ENCODE measurements around the gene NRL. TPM values are rescaled to one million over a fixed set of nuclear protein-coding genes. Genes with fewer than 3 reads are reported as not detected.

NRL gene
- total RNA-seq, 4 donors from 2014 or later: 1.0 to 3.0 (median 1.1) TPM; not detected in 1

GRCh38 chr14:24147761-24148428 lies 33.1 kb upstream of the NRL start:
- no peak for TF ChIP-seq CTCF (IDR thresholded peaks at IDR 0.05; ENCODE audit: low read depth)

DNA sequence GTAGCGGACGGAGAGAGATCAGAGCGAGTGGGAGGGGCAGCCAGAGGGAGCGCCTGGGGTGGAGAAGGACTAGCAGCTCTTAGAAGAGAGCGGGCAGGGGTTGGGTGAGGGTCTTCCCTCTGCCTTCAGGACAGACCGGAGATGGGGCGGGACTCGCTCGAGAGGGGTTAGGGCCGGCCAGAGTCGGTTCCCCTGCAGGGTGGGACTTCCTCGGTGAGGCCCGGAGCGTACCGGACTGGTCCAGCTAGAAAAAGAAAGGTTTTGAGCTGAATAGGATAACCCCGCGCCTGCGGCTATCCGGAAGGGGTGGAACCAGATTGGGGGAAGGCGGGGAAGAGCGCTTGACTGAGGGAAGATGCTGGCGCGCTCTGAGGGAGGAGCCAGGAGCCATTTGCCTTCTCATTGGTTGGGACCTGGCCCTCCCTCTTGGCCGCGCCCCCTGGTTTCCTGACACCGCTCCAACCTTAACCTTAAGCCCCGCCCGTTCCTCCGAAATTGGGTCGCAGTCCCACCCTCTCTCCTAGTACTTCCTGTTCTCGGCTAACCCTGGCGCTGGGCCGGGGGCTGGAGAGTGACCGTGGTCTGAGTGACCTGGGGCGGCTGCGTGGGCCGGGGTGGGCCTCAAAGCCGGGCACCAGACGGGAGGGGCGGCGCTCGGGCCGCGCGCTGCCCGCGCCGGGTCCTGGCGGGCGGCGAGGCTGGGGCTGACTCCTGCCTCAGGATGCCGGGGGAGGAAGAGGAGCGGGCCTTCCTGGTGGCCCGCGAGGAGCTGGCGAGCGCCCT lies 32.4 kb upstream of the NRL start, which contains the start of gene RNF31:
RNF31 (plus strand) TSS at position 521 of the 783 bp plus-strand sequence; CDS start at position 722, 201 bp downstream.
- TF ChIP-seq CTCF (IDR thresholded peaks at IDR 0.05; ENCODE audit: low read depth): no peak

DNA sequence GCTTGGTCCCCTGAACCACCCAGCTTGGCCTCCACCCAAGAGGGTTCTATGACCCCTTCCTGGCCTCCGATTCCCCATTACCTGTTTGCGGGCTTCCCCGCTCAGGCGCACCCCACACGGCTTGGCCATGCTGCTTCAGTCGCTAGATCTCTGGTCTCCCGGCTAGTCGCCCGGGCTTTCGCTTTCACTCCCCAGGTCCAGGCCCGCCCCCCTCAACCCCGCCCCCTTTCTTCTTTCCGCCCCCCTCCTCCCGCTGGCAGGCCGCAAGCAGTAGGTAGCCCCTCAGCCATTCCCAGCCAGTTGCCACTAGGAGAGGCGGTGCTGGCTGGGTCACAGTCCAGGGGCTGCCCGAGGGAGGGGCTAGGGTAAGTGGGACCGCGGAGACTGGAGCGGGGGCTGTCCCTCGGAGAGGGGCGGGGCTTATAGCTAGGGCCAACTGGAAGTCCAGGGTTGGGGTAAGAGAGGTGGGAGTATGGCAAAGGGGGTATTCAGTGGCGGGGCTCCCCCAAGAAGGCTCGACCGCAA lies 31.8 kb upstream of the NRL start, which contains the start of gene PSME2:
PSME2 (minus strand) TSS at position 158 of the 525 bp plus-strand sequence; CDS start at position 129, 29 bp downstream.
- TF ChIP-seq CTCF (IDR thresholded peaks at IDR 0.05; ENCODE audit: low read depth): no peak

- no peak for TF ChIP-seq CTCF (IDR thresholded peaks at IDR 0.05; ENCODE audit: low read depth)
Measured at GRCh38 chr14:24145690-24146452, 31.1 kb upstream of the NRL start.

- TF ChIP-seq CTCF (IDR thresholded peaks at IDR 0.05; ENCODE audit: low read depth): no peak
Measured at GRCh38 chr14:24145219-24145618, 30.5 kb upstream of the NRL start.

- no peak for TF ChIP-seq CTCF (IDR thresholded peaks at IDR 0.05; ENCODE audit: low read depth)
Measured at GRCh38 chr14:24144451-24144850, 29.7 kb upstream of the NRL start.
